AG08396 (cell line): ENCODE measurements around the gene TFRC.
A peak's percentile ranks its signal among the peaks of the same experiment; 100 is the strongest.
"Not testable (repeated sequence)": the region's sequence is repeated elsewhere in the genome, so short reads cannot be mapped to it uniquely, and the experiment has no call there.

ENCODE experiments used
- DNase-seq: peaks from one replicate; pipeline ENCODE4 v3.0.0; 2012; ENCODE audit warnings: low spot score, mixed read lengths

TFRC gene

GRCh38 chr3:196081834-196082618, at the start of gene TFRC:
Gene TFRC, minus strand, starts transcription at chr3:196082090. Its CDS starts 4,991 bp downstream, at chr3:196077099.
- peak; percentile 100 for DNase-seq

GRCh38 chr3:196128172-196128843, 46.4 kb upstream of the TFRC start:
- DNase-seq = no peak

- no peak for DNase-seq
These were observed 45.6 kb upstream of the TFRC start for GRCh38 chr3:196127308-196128040.

GRCh38 chr3:196124608-196125007, 42.7 kb upstream of the TFRC start:
- no peak for DNase-seq

GRCh38 chr3:196122688-196123046, 40.8 kb upstream of the TFRC start:
- DNase-seq = no peak

GRCh38 chr3:196122021-196122687, 40.3 kb upstream of the TFRC start:
- DNase-seq = no peak

GRCh38 chr3:196121066-196121465, 39.2 kb upstream of the TFRC start:
- no peak for DNase-seq

- DNase-seq = no peak
These were observed 38.5 kb upstream of the TFRC start for GRCh38 chr3:196120291-196120951.

- DNase-seq = no peak
These were observed 35.9 kb upstream of the TFRC start for GRCh38 chr3:196117809-196118208.

- DNase-seq = no peak
These were observed 33.8 kb upstream of the TFRC start for GRCh38 chr3:196115678-196116083.

GRCh38 chr3:196111939-196112386, 30.1 kb upstream of the TFRC start:
- no peak for DNase-seq

GRCh38 chr3:196108075-196108743, 26.3 kb upstream of the TFRC start:
- no peak for DNase-seq

GRCh38 chr3:196104707-196105106, 22.8 kb upstream of the TFRC start:
- not testable (repeated sequence) for DNase-seq

- not testable (repeated sequence) for DNase-seq
These were observed 16.6 kb upstream of the TFRC start for GRCh38 chr3:196098365-196098980.

GRCh38 chr3:196097373-196098154, 15.7 kb upstream of the TFRC start:
- DNase-seq = no peak

GRCh38 chr3:196096382-196096953, 14.6 kb upstream of the TFRC start:
- DNase-seq = no peak

- no peak for DNase-seq
These were observed 11.6 kb upstream of the TFRC start for GRCh38 chr3:196093317-196094111.

GRCh38 chr3:196087906-196088305, 6.0 kb upstream of the TFRC start:
- DNase-seq = no peak

GRCh38 chr3:196082619-196082971, 705 bp upstream of the TFRC start:
- no peak for DNase-seq
